Measurements from ENCODE around the gene STAC.

STAC gene

DNA sequence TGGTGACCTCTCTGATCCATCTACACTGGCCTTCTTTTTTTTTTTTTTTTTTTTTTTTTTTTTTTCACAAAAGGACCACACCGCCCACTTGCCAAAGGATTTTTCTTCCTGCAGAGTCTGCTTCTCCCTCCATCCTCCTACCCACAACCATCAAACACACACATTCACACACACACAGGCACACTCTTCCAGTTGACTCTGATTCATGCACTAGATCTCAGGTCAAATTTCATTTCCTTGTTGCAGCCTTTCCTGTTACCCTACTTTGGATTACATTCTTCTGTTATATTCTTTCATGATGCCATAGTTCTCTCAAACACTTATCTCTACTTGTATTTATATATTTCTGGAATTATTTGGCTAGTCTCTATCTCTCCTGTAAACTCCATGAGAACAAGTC is 133.9 kb downstream of the STAC start:
- no peak for TF ChIP-seq ZNF8 (CRISPR knock-in tag; IDR thresholded peaks at IDR 0.05)
- TF ChIP-seq, protein P1, sequence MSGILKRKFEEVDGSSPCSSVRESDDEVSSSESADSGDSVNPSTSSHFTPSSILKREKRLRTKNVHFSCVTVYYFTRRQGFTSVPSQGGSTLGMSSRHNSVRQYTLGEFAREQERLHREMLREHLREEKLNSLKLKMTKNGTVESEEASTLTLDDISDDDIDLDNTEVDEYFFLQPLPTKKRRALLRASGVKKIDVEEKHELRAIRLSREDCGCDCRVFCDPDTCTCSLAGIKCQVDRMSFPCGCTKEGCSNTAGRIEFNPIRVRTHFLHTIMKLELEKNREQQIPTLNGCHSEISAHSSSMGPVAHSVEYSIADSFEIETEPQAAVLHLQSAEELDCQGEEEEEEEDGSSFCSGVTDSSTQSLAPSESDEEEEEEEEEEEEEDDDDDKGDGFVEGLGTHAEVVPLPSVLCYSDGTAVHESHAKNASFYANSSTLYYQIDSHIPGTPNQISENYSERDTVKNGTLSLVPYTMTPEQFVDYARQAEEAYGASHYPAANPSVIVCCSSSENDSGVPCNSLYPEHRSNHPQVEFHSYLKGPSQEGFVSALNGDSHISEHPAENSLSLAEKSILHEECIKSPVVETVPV (CRISPR knock-in tag; IDR thresholded peaks at IDR 0.05) = no peak
- no peak for TF ChIP-seq ESRRG (CRISPR knock-in tag; IDR thresholded peaks at IDR 0.05)
- TF ChIP-seq ISL1 (CRISPR knock-in tag; IDR thresholded peaks at IDR 0.05) = no peak
- TF ChIP-seq TOX (CRISPR knock-in tag; IDR thresholded peaks at IDR 0.05; ENCODE audit: borderline replicate concordance) = no peak
- no peak for TF ChIP-seq CSDC2 (CRISPR knock-in tag; IDR thresholded peaks at IDR 0.05)
- ATAC-seq = 0 out of 3 replicates have a peak, but pooled peaks have one; percentile 19

DNA sequence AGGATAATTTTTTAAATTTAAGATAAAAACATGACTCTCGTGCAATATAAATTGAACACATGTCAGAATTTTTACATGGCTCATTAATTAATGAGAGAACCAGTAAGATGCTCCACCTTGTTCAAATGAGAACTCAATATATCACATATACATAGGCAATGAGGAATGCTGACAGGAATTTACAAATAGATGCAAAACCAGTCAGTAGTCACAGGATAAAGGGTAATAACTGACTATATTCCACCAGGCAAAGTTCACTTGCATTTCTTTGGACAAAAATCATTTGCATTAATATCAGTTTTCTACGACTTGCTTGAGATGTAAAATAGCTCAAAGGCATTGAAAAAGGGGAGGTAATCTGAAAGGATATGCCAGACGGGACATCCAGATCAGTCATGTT is 139.4 kb downstream of the STAC start:
- ATAC-seq = no peak
- TF ChIP-seq ZC3H10 (CRISPR knock-in tag; IDR thresholded peaks at IDR 0.05) (no peak), ZNF8 (CRISPR knock-in tag; IDR thresholded peaks at IDR 0.05) (no peak), SNAI2 (CRISPR knock-in tag; IDR thresholded peaks at IDR 0.05) (no peak), ISL1 (CRISPR knock-in tag; IDR thresholded peaks at IDR 0.05) (no peak), OSR1 (CRISPR knock-in tag; IDR thresholded peaks at IDR 0.05) (no peak), ESRRG (CRISPR knock-in tag; IDR thresholded peaks at IDR 0.05) (no peak), BACH2 (CRISPR knock-in tag; IDR thresholded peaks at IDR 0.05; ENCODE audit: borderline replicate concordance) (no peak), ZNF70 (CRISPR knock-in tag; IDR thresholded peaks at IDR 0.05) (no peak), TCF4 (CRISPR knock-in tag; IDR thresholded peaks at IDR 0.05; ENCODE audit: borderline replicate concordance) (no peak)
- TF ChIP-seq, protein P1 (CRISPR knock-in tag; IDR thresholded peaks at IDR 0.05) = no peak
- TF ChIP-seq, protein P2, sequence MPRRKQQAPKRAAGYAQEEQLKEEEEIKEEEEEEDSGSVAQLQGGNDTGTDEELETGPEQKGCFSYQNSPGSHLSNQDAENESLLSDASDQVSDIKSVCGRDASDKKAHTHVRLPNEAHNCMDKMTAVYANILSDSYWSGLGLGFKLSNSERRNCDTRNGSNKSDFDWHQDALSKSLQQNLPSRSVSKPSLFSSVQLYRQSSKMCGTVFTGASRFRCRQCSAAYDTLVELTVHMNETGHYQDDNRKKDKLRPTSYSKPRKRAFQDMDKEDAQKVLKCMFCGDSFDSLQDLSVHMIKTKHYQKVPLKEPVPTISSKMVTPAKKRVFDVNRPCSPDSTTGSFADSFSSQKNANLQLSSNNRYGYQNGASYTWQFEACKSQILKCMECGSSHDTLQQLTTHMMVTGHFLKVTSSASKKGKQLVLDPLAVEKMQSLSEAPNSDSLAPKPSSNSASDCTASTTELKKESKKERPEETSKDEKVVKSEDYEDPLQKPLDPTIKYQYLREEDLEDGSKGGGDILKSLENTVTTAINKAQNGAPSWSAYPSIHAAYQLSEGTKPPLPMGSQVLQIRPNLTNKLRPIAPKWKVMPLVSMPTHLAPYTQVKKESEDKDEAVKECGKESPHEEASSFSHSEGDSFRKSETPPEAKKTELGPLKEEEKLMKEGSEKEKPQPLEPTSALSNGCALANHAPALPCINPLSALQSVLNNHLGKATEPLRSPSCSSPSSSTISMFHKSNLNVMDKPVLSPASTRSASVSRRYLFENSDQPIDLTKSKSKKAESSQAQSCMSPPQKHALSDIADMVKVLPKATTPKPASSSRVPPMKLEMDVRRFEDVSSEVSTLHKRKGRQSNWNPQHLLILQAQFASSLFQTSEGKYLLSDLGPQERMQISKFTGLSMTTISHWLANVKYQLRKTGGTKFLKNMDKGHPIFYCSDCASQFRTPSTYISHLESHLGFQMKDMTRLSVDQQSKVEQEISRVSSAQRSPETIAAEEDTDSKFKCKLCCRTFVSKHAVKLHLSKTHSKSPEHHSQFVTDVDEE (CRISPR knock-in tag; IDR thresholded peaks at IDR 0.05) = no peak

DNA sequence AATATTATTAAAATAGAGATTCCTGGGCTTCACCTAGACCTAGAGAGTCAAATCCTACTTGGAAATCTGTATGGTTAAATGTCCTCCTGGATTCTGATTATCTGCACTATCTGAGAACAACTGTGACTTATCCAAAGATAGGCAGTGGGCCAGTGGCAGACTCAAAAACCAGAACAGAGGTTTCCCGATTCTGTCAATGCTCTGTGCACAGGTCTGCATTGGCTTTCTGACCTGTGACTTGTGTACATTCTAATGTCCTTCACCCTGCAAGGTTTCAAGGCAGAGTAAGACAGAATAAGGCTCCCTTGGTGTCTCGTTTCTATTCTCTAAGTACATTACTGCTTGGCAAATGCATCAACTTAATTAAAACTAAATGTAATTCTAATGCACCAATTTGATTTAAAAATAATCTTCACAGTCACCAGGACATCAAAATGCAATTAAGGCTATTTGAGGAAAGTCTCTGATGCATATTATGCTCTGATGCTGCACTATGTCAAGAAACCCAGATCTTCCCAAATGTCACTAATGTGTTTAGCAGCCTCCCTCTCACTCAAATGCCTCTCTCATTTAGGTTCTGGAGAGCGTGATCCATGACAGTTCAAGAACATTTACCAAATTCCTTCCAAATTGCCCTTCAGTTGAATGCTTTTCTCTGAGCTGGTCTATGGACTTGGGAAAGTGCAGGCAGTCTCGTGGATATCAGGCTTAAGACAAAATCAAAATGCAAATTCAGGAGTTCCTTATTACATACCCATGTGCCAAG is 140.1 kb downstream of the STAC start:
- ATAC-seq = peak; percentile 76
- no peak for TF ChIP-seq BACH2 (CRISPR knock-in tag; IDR thresholded peaks at IDR 0.05; ENCODE audit: borderline replicate concordance)
- peak; percentile 83 for TF ChIP-seq ZNF565 (CRISPR knock-in tag; conservative IDR thresholded peaks at IDR 0.05; ENCODE audit: low read depth)
- TF ChIP-seq RARB (CRISPR knock-in tag; IDR thresholded peaks at IDR 0.05) = peak; percentile 83; the same call in 1 of the 2 replicates
- peak; percentile 47; the same call in 1 of the 2 replicates for TF ChIP-seq CSDC2 (CRISPR knock-in tag; IDR thresholded peaks at IDR 0.05)
- TF ChIP-seq, protein P3, sequence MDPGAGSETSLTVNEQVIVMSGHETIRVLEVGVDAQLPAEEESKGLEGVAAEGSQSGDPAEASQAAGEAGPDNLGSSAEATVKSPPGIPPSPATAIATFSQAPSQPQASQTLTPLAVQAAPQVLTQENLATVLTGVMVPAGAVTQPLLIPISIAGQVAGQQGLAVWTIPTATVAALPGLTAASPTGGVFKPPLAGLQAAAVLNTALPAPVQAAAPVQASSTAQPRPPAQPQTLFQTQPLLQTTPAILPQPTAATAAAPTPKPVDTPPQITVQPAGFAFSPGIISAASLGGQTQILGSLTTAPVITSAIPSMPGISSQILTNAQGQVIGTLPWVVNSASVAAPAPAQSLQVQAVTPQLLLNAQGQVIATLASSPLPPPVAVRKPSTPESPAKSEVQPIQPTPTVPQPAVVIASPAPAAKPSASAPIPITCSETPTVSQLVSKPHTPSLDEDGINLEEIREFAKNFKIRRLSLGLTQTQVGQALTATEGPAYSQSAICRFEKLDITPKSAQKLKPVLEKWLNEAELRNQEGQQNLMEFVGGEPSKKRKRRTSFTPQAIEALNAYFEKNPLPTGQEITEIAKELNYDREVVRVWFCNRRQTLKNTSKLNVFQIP (CRISPR knock-in tag; IDR thresholded peaks at IDR 0.05; ENCODE audit: borderline replicate concordance, low read depth) = peak; percentile 61; the same call in 1 of the 2 replicates
- TF ChIP-seq, protein P2 (CRISPR knock-in tag; IDR thresholded peaks at IDR 0.05) = peak; percentile 99
- TF ChIP-seq, protein P1 (CRISPR knock-in tag; IDR thresholded peaks at IDR 0.05) = peak; percentile 99
- TF ChIP-seq ARNTL (CRISPR knock-in tag; IDR thresholded peaks at IDR 0.05; ENCODE audit: borderline replicate concordance, low read depth) = peak; percentile 50; the same call in 1 of the 2 replicates
- no peak for TF ChIP-seq TOX (CRISPR knock-in tag; IDR thresholded peaks at IDR 0.05; ENCODE audit: borderline replicate concordance)
- TF ChIP-seq, protein P4, sequence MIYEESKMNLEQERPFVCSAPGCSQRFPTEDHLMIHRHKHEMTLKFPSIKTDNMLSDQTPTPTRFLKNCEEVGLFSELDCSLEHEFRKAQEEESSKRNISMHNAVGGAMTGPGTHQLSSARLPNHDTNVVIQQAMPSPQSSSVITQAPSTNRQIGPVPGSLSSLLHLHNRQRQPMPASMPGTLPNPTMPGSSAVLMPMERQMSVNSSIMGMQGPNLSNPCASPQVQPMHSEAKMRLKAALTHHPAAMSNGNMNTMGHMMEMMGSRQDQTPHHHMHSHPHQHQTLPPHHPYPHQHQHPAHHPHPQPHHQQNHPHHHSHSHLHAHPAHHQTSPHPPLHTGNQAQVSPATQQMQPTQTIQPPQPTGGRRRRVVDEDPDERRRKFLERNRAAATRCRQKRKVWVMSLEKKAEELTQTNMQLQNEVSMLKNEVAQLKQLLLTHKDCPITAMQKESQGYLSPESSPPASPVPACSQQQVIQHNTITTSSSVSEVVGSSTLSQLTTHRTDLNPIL (CRISPR knock-in tag; IDR thresholded peaks at IDR 0.05; ENCODE audit: low read depth) = peak; percentile 98
- peak; percentile 98 for TF ChIP-seq ESRRG (CRISPR knock-in tag; IDR thresholded peaks at IDR 0.05)
- peak; percentile 95 for TF ChIP-seq SNAI2 (CRISPR knock-in tag; IDR thresholded peaks at IDR 0.05)
- TF ChIP-seq ZFP3 (CRISPR knock-in tag; IDR thresholded peaks at IDR 0.05) = peak; percentile 39; the same call in 1 of the 2 replicates
- TF ChIP-seq TCF4 (CRISPR knock-in tag; IDR thresholded peaks at IDR 0.05; ENCODE audit: borderline replicate concordance) = peak; percentile 100
- TF ChIP-seq ZNF70 (CRISPR knock-in tag; IDR thresholded peaks at IDR 0.05) = peak; percentile 29
- TF ChIP-seq ZFP30 (CRISPR knock-in tag; IDR thresholded peaks at IDR 0.05) = peak; percentile 32; the same call in 1 of the 2 replicates
- TF ChIP-seq GLIS3 (CRISPR knock-in tag; IDR thresholded peaks at IDR 0.05) = peak; percentile 95
- peak; percentile 100 for TF ChIP-seq ISL1 (CRISPR knock-in tag; IDR thresholded peaks at IDR 0.05)
- TF ChIP-seq ZC3H10 (CRISPR knock-in tag; IDR thresholded peaks at IDR 0.05) = peak; percentile 97
- peak; percentile 75 for TF ChIP-seq ZNF8 (CRISPR knock-in tag; IDR thresholded peaks at IDR 0.05)

All from SK-N-SH treated with all-trans-retinoic acid at 6 μM for 48 hours (cell line).